ENCODE results near the gene JADE2.

- TF ChIP-seq CTCF (IDR thresholded peaks at IDR 0.05; ENCODE audit: control extremely low read depth in 1 of 3, insufficient read depth in 1 of 3, low read depth in 1 of 3, low read length in 3 of 3) (no peak), CBX5 (IDR thresholded peaks at IDR 0.05; ENCODE audit: low read depth, low read length) (no peak), RAD21 (IDR thresholded peaks at IDR 0.05 in 1 of 2, conservative IDR thresholded peaks at IDR 0.05 in 1 of 2; ENCODE audit: low read depth in 2 of 2, low read length in 2 of 2) (no peak), EP300 (IDR thresholded peaks at IDR 0.05; ENCODE audit: borderline replicate concordance in 1 of 2, low read depth in 2 of 2, low read length in 2 of 2) (no peak), POLR2A (IDR thresholded peaks at IDR 0.05; ENCODE audit: control extremely low read depth in 1 of 2, low read depth in 2 of 2, low read length in 2 of 2) (no peak), USF2 (IDR thresholded peaks at IDR 0.05; ENCODE audit: low read length) (no peak), CEBPB (IDR thresholded peaks at IDR 0.05; ENCODE audit: low read depth, low read length) (no peak), GTF2F1 (IDR thresholded peaks at IDR 0.05; ENCODE audit: borderline replicate concordance, low read depth, low read length) (no peak), POLR2AphosphoS5 (IDR thresholded peaks at IDR 0.05; ENCODE audit: low read depth, low read length) (no peak)
Observed at GRCh38 chr5:134521841-134522240, 3.6 kb upstream of the JADE2 start.

Measured in H1 (cell line).